IMR-90 (cell line): ENCODE data around the gene RDH12. TPM values are rescaled to one million over a fixed set of nuclear protein-coding genes. Genes with fewer than 3 reads are reported as not detected.

Experiments
- ATAC-seq: fragments of 200-7000 bp; cut with Tn5 transposase; 2 replicates; pipeline ENCODE4 v1.9.1; 2020; ENCODE audit warnings: low read depth, mild to moderate bottlenecking, moderate library complexity
- BruUV-seq: library from RNA; stranded (reverse); fragments of 400-500 nt; replicated peaks from 2 replicates; lab custom pipeline; 2021; lab: Mats Ljungman, UMichigan
- CTCF ChIA-PET: fragments of 300-600 bp; formaldehyde crosslinking; extraction: SDS; loops from one replicate; lab custom pipeline; 2021; ENCODE audit warnings: antibody characterized with exemption; lab: Yijun Ruan, JAX
- POLR2A ChIA-PET: fragments of 300-600 bp; sonication (Branson Sonifier 250); formaldehyde crosslinking; loops from one replicate; lab custom pipeline; 2022; ENCODE audit warnings: antibody characterized with exemption; ENCODE audit not compliant: unreplicated experiment; lab: Charles Lee
- DNase-seq: peaks from one replicate; pipeline ENCODE4 v3.0.0; 2013
- H2AFZ ChIP-seq: replicated peaks from 2 replicates; pipeline ENCODE3; 2013; ENCODE audit warnings: low read length, mild to moderate bottlenecking; ENCODE audit not compliant: poor library complexity
- H2AK5ac ChIP-seq: 2 replicates; pipeline ENCODE4 v1.6.1; 2013; ENCODE audit warnings: low read depth, low read length, inconsistent platforms
- H2AK9ac ChIP-seq: replicated peaks from 2 replicates; pipeline ENCODE3; 2013; ENCODE audit warnings: mild to moderate bottlenecking, low read depth, low read length, moderate library complexity; ENCODE audit not compliant: poor library complexity
- H2BK120ac ChIP-seq: 2 replicates; pipeline ENCODE4 v1.6.1; 2013; ENCODE audit warnings: low read depth, low read length, inconsistent platforms
- H2BK15ac ChIP-seq: 3 replicates; pipeline ENCODE4 v1.6.1; 2013; ENCODE audit warnings: low read depth, low read length, inconsistent platforms
- H2BK20ac ChIP-seq: 2 replicates; pipeline ENCODE4 v1.6.1; 2013; ENCODE audit warnings: low read depth, mild to moderate bottlenecking, inconsistent platforms, low read length, moderate library complexity
- H2BK5ac ChIP-seq: 2 replicates; pipeline ENCODE4 v1.6.1; 2013; ENCODE audit warnings: mild to moderate bottlenecking, low read depth, low read length, inconsistent platforms; ENCODE audit not compliant: poor library complexity, severe bottlenecking
- H3K14ac ChIP-seq: replicated peaks from 2 replicates; pipeline ENCODE4 v1.6.1; 2013; ENCODE audit warnings: low read depth, low read length, inconsistent platforms
- H3K18ac ChIP-seq: 2 replicates; pipeline ENCODE4 v1.6.1; 2013; ENCODE audit warnings: low read depth, low read length, control low read depth
- H3K23ac ChIP-seq: 2 replicates; pipeline ENCODE4 v1.6.1; 2013; ENCODE audit warnings: low read depth, low read length, inconsistent platforms
- H3K27ac ChIP-seq: 2 replicates; pipeline ENCODE4 v1.5.1; 2013; ENCODE audit warnings: mild to moderate bottlenecking, control low read depth, low read length; ENCODE audit not compliant: insufficient read depth
- H3K27me3 ChIP-seq: 2 replicates; pipeline ENCODE4 v1.6.1; 2013; ENCODE audit warnings: low read length; ENCODE audit not compliant: control insufficient read depth, insufficient read depth
- H3K36me3 ChIP-seq: 2 replicates; pipeline ENCODE4 v1.6.1; 2013; ENCODE audit warnings: low read length, mixed read lengths; ENCODE audit not compliant: control insufficient read depth, insufficient read depth
- H3K4ac ChIP-seq: 2 replicates; pipeline ENCODE4 v1.6.1; 2013; ENCODE audit warnings: low read depth, low read length, inconsistent platforms
- H3K4me1 ChIP-seq: 2 replicates; pipeline ENCODE4 v1.6.1; 2013; ENCODE audit warnings: low read length, mixed read lengths; ENCODE audit not compliant: control insufficient read depth, insufficient read depth
- H3K4me2 ChIP-seq: 2 replicates; pipeline ENCODE4 v1.6.1; 2013; ENCODE audit warnings: low read depth, mild to moderate bottlenecking, control low read depth, low read length, moderate library complexity
- H3K4me3 ChIP-seq: 2 replicates; pipeline ENCODE4 v1.5.1; 2013; ENCODE audit warnings: low read depth, mild to moderate bottlenecking, control low read depth, low read length, moderate library complexity; ENCODE audit not compliant: insufficient read depth
- H3K56ac ChIP-seq: 2 replicates; pipeline ENCODE4 v1.6.1; 2013; ENCODE audit warnings: low read length, inconsistent platforms; ENCODE audit not compliant: insufficient read depth; ENCODE audit errors: extremely low read depth
- H3K79me1 ChIP-seq, 2 experiments: 2 replicates each; pipeline ENCODE4 v1.6.1; 2013; ENCODE audit warnings: low read length in 2 of 2, inconsistent platforms in 1 of 2, low read depth in 1 of 2
- H3K9ac ChIP-seq: 2 replicates; pipeline ENCODE4 v1.6.1; 2013; ENCODE audit warnings: low read depth, low read length, control low read depth
- H3K9me1 ChIP-seq: 2 replicates; pipeline ENCODE4 v1.6.1; 2013; ENCODE audit warnings: low read length, inconsistent platforms; ENCODE audit not compliant: insufficient read depth
- H3K9me3 ChIP-seq: 2 replicates; pipeline ENCODE4 v1.6.1; 2013; ENCODE audit warnings: low read length; ENCODE audit not compliant: control insufficient read depth, insufficient read depth
- H4K20me1 ChIP-seq: 2 replicates; pipeline ENCODE4 v1.6.1; 2013; ENCODE audit warnings: low read length, inconsistent platforms; ENCODE audit not compliant: insufficient read depth
- H4K5ac ChIP-seq: 2 replicates; pipeline ENCODE4 v1.6.1; 2013; ENCODE audit warnings: mild to moderate bottlenecking, low read depth, low read length, control low read depth
- H4K8ac ChIP-seq, 2 experiments: 2 replicates each; pipeline ENCODE4 v1.6.1; 2013; ENCODE audit warnings: low read depth in 2 of 2, low read length in 2 of 2, control low read depth in 1 of 2, inconsistent platforms in 1 of 2
- H4K91ac ChIP-seq: 2 replicates; pipeline ENCODE4 v1.6.1; 2013; ENCODE audit warnings: low read depth, low read length, inconsistent platforms; ENCODE audit not compliant: insufficient read depth
- MXI1 ChIP-seq: IDR thresholded peaks from 2 replicates; pipeline ENCODE4 v1.6.1; 2012; ENCODE audit warnings: low read depth, mild to moderate bottlenecking, low read length, moderate library complexity, borderline replicate concordance
- RFX5 ChIP-seq: IDR thresholded peaks from 2 replicates; pipeline ENCODE4 v1.8.0; 2012; ENCODE audit warnings: low read depth, mild to moderate bottlenecking, low read length, moderate library complexity
- WGBS, 2 experiments: methylation state at CpG; one replicate each; pipeline versions ENCODE4 v1.1.5 to v1.1.7; 2013; ENCODE audit warnings: missing lambda C conversion rate in 2 of 2; ENCODE audit not compliant: insufficient read length in 1 of 2; ENCODE audit errors: extremely low coverage in 2 of 2; 5-methylcytosine and 5-hydroxymethylcytosine counted together
- dilution Hi-C: fragments of 300-500 bp; cut with HindIII; formaldehyde crosslinking; loops from one replicate; pipeline ENCODE4 v1.14.3; 2018; ENCODE audit warnings: low sequenced_read_pairs; ENCODE audit not compliant: unreplicated experiment
- in situ Hi-C: fragments of 300-500 bp; cut with MboI; formaldehyde crosslinking; loops from 3 replicates; pipeline ENCODE4 v1.14.3; 2019; ENCODE audit warnings: low sequenced_read_pairs, inconsistent platforms, mixed read lengths
- intact Hi-C: fragments of 100-400 bp; cut with micrococcal nuclease; formaldehyde crosslinking; loops from 2 replicates; pipeline ENCODE4 v1.10.0; 2022
- polyA plus RNA-seq, 3 experiments: library from polyadenylated mRNA; depleted of rRNA; stranded (reverse); fragments of >200 nt; gene quantifications; 2 replicates each; pipeline ENCODE4 v1.2.3, GENCODE V29; 2012; ENCODE audit warnings: low replicate concordance in 1 of 3
- total RNA-seq: library from RNA; depleted of rRNA; stranded (reverse); fragments of >200 nt; gene quantifications from 2 replicates; pipeline ENCODE4 v1.2.3, GENCODE V29; 2012

Gene RDH12
- total and polyA plus RNA-seq, 2 of the 4 experiments (the other 2 are of a cell fraction) = not detected

DNA sequence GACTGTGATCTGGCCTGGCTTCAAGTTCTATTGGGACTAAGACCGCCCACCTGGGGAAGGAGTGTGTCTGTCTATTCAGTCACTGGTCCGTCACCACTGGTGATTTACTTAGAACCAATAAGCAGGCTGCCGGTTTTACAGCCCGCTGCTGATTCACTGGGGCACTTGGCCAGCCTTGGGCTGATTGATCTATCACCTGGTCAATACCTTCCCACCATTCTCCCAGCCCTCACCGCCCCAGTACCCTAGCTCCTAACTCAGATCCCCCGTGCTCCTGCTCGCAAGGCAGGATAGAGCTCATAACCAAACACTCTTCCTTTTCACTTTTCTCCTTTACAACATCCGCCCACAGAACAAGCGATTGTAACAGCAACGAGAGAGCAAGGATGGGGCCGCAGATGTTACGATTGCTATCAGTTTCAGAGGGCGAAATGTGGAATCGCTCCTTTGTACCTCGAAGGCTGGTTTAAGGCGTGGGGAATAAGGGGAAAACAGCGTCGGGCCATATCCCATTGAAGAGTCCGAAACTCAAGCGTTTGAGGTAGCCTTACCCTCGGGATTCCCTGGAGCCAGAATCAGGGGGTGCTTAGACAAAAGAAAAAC, 6.8 kb upstream of the RDH12 start:
- ChIA-PET POLR2A (interaction anchor here (0.5 kb wide), 1 partner anchor 82 kb away, joined by 4 read pairs; no protein-coding TSS in a partner anchor), CTCF (interaction anchor here (1.0 to 2.5 kb wide), 1 partner anchor 9 kb away, joined by 7 to 9 read pairs; no protein-coding TSS in a partner anchor)
- Histone ChIP-seq H3K23ac (peak overlapping the region; percentile 84), H3K27ac (peak overlapping the region; percentile 31), H2BK15ac (no peak overlapping the region), H4K20me1 (peaks cover 16% of the 10 kb centered on the region; the same call in 1 of the 2 replicates), H3K14ac (peak overlapping the region; percentile 81), H2AK9ac (peak overlapping the region; percentile 80), H3K79me1 (peaks cover 24 to 47% of the 10 kb centered on the region in 2 experiments), H3K9me1 (peaks cover 7% of the 10 kb centered on the region), H4K8ac (peak overlapping the region; percentile 10 to 66; a peak in 3 of 4 replicates), H3K36me3 (peaks cover 19% of the 10 kb centered on the region), H3K4me1 (peaks cover 4% of the 10 kb centered on the region), H2AFZ (peak overlapping the region; percentile 90), H3K56ac (peak overlapping the region; percentile 48; the same call in 1 of the 2 replicates), H3K18ac (no peak overlapping the region), H3K9me3 (no peaks in the 10 kb centered on the region), H3K4me2 (peak overlapping the region; percentile 76), H4K5ac (no peak overlapping the region), H2BK20ac (no peak overlapping the region; the same call in 1 of the 2 replicates), H3K4ac (peak overlapping the region; percentile 86), H3K4me3 (peak overlapping the region; percentile 75), H2BK5ac (peak overlapping the region; percentile 55), H3K27me3 (no peaks in the 10 kb centered on the region), H3K9ac (peak overlapping the region; percentile 61), H2AK5ac (peak overlapping the region; percentile 84), H4K91ac (peak overlapping the region; percentile 59), H2BK120ac (peak overlapping the region; percentile 33; the same call in 1 of the 2 replicates)
- intact Hi-C loops = no loop called here
- WGBS, 2 experiments = 0% methylated on average over 15 of the region's 21 CpGs; no CpG with 5 or more reads in 1 of the 2 experiments
- dilution Hi-C loops = no loop called here
- peak; percentile 95 for DNase-seq
- BruUV-seq = no TSS peak
- peak; percentile 80 for ATAC-seq
- in situ Hi-C loops = no loop called here
- peak; percentile 21; the same call in 1 of the 2 replicates for TF ChIP-seq MXI1
- no peak for TF ChIP-seq RFX5
